Measurements from ENCODE around the gene FRS2. TPM values are rescaled to one million over a fixed set of nuclear protein-coding genes. Genes with fewer than 3 reads are reported as not detected.

Gene FRS2
- total and polyA plus RNA-seq, 9 of the 15 experiments (the other 6 are each of a cell fraction or from before 2014, with no cell fraction given), result 1.0 to 9.1 (median 6.0) TPM

DNA sequence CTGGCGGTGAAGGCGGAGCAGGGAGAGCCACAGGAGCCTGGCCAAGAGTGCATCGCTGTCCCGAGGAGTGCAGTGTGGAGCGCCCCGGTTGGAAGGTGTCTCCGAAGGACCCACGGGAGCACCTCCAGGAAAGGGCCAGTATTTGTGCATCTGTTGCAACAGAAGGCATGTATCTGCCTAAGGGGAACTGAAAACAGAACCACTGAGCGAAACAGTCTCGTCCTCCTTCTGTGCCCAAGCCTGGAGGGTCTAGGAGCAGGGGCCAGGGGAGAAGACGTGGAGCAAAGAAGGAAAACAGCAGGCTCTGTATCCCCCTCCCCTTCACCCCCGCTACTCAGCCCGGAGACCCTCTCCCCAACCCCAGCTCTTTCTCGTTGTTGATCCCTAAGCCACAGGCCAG lies 145.8 kb downstream of the FRS2 start (continued):
- TF ChIP-seq, protein P1, sequence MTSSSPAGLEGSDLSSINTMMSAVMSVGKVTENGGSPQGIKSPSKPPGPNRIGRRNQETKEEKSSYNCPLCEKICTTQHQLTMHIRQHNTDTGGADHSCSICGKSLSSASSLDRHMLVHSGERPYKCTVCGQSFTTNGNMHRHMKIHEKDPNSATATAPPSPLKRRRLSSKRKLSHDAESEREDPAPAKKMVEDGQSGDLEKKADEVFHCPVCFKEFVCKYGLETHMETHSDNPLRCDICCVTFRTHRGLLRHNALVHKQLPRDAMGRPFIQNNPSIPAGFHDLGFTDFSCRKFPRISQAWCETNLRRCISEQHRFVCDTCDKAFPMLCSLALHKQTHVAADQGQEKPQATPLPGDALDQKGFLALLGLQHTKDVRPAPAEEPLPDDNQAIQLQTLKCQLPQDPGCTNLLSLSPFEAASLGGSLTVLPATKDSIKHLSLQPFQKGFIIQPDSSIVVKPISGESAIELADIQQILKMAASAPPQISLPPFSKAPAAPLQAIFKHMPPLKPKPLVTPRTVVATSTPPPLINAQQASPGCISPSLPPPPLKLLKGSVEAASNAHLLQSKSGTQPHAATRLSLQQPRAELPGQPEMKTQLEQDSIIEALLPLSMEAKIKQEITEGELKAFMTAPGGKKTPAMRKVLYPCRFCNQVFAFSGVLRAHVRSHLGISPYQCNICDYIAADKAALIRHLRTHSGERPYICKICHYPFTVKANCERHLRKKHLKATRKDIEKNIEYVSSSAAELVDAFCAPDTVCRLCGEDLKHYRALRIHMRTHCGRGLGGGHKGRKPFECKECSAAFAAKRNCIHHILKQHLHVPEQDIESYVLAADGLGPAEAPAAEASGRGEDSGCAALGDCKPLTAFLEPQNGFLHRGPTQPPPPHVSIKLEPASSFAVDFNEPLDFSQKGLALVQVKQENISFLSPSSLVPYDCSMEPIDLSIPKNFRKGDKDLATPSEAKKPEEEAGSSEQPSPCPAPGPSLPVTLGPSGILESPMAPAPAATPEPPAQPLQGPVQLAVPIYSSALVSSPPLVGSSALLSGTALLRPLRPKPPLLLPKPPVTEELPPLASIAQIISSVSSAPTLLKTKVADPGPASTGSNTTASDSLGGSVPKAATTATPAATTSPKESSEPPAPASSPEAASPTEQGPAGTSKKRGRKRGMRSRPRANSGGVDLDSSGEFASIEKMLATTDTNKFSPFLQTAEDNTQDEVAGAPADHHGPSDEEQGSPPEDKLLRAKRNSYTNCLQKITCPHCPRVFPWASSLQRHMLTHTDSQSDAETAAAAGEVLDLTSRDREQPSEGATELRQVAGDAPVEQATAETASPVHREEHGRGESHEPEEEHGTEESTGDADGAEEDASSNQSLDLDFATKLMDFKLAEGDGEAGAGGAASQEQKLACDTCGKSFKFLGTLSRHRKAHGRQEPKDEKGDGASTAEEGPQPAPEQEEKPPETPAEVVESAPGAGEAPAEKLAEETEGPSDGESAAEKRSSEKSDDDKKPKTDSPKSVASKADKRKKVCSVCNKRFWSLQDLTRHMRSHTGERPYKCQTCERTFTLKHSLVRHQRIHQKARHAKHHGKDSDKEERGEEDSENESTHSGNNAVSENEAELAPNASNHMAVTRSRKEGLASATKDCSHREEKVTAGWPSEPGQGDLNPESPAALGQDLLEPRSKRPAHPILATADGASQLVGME (CRISPR knock-in tag; IDR thresholded peaks at IDR 0.05), result no peak
- TF ChIP-seq YY1 (IDR thresholded peaks at IDR 0.05; ENCODE audit: borderline replicate concordance in 1 of 3, control insufficient read depth in 1 of 3, extremely low read depth in 1 of 3, insufficient read depth in 3 of 3, insufficient read length in 1 of 3, insufficient replicate concordance in 2 of 3, low read depth in 1 of 3, low read length in 2 of 3) (no peak), RHOXF2B (CRISPR knock-in tag; conservative IDR thresholded peaks at IDR 0.05) (no peak), ZNF407 (IDR thresholded peaks at IDR 0.05; ENCODE audit: low read depth) (no peak), KLF6 (CRISPR knock-in tag; IDR thresholded peaks at IDR 0.05; ENCODE audit: borderline replicate concordance) (no peak), GABPA (tag; conservative IDR thresholded peaks at IDR 0.05; ENCODE audit: low read depth) (no peak), BACH1 (tag; IDR thresholded peaks at IDR 0.05) (no peak), NR3C1 (CRISPR knock-in tag; IDR thresholded peaks at IDR 0.05) (no peak), AFF1 (IDR thresholded peaks at IDR 0.05; ENCODE audit: low read depth in 1 of 2, partially characterized antibody in 2 of 2) (no peak)

Data from K562 (cell line).